Measurements from ENCODE around the gene SEPHS2.

Gene SEPHS2

GRCh38 chr16:30429418-30429677 is 16.3 kb downstream of the SEPHS2 start:
- no peak for DNase-seq

GRCh38 chr16:30428055-30428454 is 17.6 kb downstream of the SEPHS2 start:
- DNase-seq, result no peak

- DNase-seq, result no peak
Observed at GRCh38 chr16:30421010-30421409, 24.7 kb downstream of the SEPHS2 start.

- DNase-seq, result no peak
Observed at GRCh38 chr16:30418350-30419181, 27.1 kb downstream of the SEPHS2 start.

GRCh38 chr16:30417529-30418349 is 27.9 kb downstream of the SEPHS2 start:
- peak; percentile 91 to 94 for DNase-seq

- no peak for DNase-seq
Observed at GRCh38 chr16:30416624-30417528, 28.8 kb downstream of the SEPHS2 start.

- no peak for DNase-seq
Observed at GRCh38 chr16:30416047-30416603, 29.5 kb downstream of the SEPHS2 start.

- DNase-seq, result no peak
Observed at GRCh38 chr16:30414159-30414558, 31.5 kb downstream of the SEPHS2 start.

- no peak for DNase-seq
Observed at GRCh38 chr16:30413112-30413806, 32.4 kb downstream of the SEPHS2 start.

GRCh38 chr16:30409125-30410060 is 36.3 kb downstream of the SEPHS2 start:
- peak; percentile 89 to 93 for DNase-seq

- DNase-seq, result no peak
Observed at GRCh38 chr16:30407804-30408534, 37.7 kb downstream of the SEPHS2 start.

GRCh38 chr16:30407102-30407803 is 38.4 kb downstream of the SEPHS2 start, which contains the start of gene ZNF771:
TSS of gene ZNF771 (plus strand) at chr16:30407606. CDS start at chr16:30408054, 448 bp downstream.
- DNase-seq, result peak; percentile 87 to 90

- no peak for DNase-seq
Observed at GRCh38 chr16:30406795-30407101, 38.9 kb downstream of the SEPHS2 start.

GRCh38 chr16:30401768-30402425 is 43.8 kb downstream of the SEPHS2 start:
- DNase-seq, result no peak

GRCh38 chr16:30399435-30400186 is 46.1 kb downstream of the SEPHS2 start:
- DNase-seq, result no peak

GRCh38 chr16:30398661-30399434 is 46.8 kb downstream of the SEPHS2 start:
- DNase-seq, result no peak

Measured in CD4-positive, alpha-beta T cell treated with Interleukin-1 beta for 1 hour (primary cell).